MM.1S (cell line): ENCODE results near the gene AKAP13.

ENCODE experiments used
- EZH2 ChIP-seq: fragments of 300-600 bp; sonication (generic); optimal IDR thresholded peaks from 2 replicates; pipeline ENCODE3; 2017; ENCODE audit warnings: low read depth, mild to moderate bottlenecking, antibody characterized with exemption, low read length, mixed read lengths
- EZH2phosphoT487 ChIP-seq: fragments of 300-600 bp; sonication (generic); IDR thresholded peaks from 2 replicates; pipeline ENCODE4 v1.6.1; 2018; ENCODE audit warnings: antibody characterized with exemption, low read length
- TF ChIP-seq, protein P1 (sequence below): fragments of 300-600 bp; sonication (generic); IDR thresholded peaks from 2 replicates; pipeline ENCODE4 v1.5.1; 2016; ENCODE audit warnings: antibody characterized with exemption, low read length, mixed read lengths

- TF ChIP-seq, protein P1, sequence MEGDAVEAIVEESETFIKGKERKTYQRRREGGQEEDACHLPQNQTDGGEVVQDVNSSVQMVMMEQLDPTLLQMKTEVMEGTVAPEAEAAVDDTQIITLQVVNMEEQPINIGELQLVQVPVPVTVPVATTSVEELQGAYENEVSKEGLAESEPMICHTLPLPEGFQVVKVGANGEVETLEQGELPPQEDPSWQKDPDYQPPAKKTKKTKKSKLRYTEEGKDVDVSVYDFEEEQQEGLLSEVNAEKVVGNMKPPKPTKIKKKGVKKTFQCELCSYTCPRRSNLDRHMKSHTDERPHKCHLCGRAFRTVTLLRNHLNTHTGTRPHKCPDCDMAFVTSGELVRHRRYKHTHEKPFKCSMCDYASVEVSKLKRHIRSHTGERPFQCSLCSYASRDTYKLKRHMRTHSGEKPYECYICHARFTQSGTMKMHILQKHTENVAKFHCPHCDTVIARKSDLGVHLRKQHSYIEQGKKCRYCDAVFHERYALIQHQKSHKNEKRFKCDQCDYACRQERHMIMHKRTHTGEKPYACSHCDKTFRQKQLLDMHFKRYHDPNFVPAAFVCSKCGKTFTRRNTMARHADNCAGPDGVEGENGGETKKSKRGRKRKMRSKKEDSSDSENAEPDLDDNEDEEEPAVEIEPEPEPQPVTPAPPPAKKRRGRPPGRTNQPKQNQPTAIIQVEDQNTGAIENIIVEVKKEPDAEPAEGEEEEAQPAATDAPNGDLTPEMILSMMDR, result no peak
- TF ChIP-seq EZH2phosphoT487 (no peak), EZH2 (no peak)
Measured at GRCh38 chr15:85753791-85754452, 373.5 kb downstream of the AKAP13 start.
